WTC11 (cell line): ENCODE measurements around the gene INO80D. TPM values are rescaled to one million over a fixed set of nuclear protein-coding genes. Genes with fewer than 3 reads are reported as not detected.
A peak's percentile ranks its signal among the peaks of the same experiment; 100 is the strongest.

ENCODE experiments used
- ATAC-seq: fragments of 200-7000 bp; cut with Tn5 transposase; 2 replicates; pipeline ENCODE4 v1.10.0; 2021; ENCODE audit warnings: mild to moderate bottlenecking, moderate library complexity
- CTCF ChIA-PET: fragments of 300-600 bp; sonication (Branson Sonifier 250); formaldehyde crosslinking; loops from one replicate; lab custom pipeline; 2021; ENCODE audit warnings: antibody characterized with exemption; lab: Charles Lee
- POLR2A ChIA-PET: fragments of 350-600 bp; sonication (Branson Sonifier 250); formaldehyde crosslinking; loops from one replicate; lab custom pipeline; 2021; ENCODE audit warnings: antibody characterized with exemption; lab: Charles Lee
- DNase-seq: peaks from one replicate; pipeline ENCODE4 v3.0.0; 2021; ENCODE audit warnings: low spot score
- H3K27ac Mint-ChIP-seq: 2 replicates; pipeline ENCODE4 v1.8.0; 2021; ENCODE audit warnings: mixed read lengths
- H3K27me3 Mint-ChIP-seq: 2 replicates; pipeline ENCODE4 v1.8.0; 2021; ENCODE audit warnings: low read depth, mild to moderate bottlenecking, moderate library complexity, mixed read lengths
- H3K36me3 Mint-ChIP-seq: 2 replicates; pipeline ENCODE4 v1.8.0; 2021; ENCODE audit warnings: mixed read lengths
- H3K4me1 Mint-ChIP-seq: 2 replicates; pipeline ENCODE4 v1.8.0; 2022; ENCODE audit warnings: mixed read lengths
- H3K4me3 Mint-ChIP-seq: 2 replicates; pipeline ENCODE4 v1.8.0; 2021; ENCODE audit warnings: mild to moderate bottlenecking, moderate library complexity, mixed read lengths
- H3K9me3 Mint-ChIP-seq: 2 replicates; pipeline ENCODE4 v1.8.0; 2021; ENCODE audit warnings: mixed read lengths
- EMX1 ChIP-seq: fragments of 250-450 bp; sonication (Bioruptor Pico); IDR thresholded peaks from 2 replicates; pipeline ENCODE4 v1.8.0; 2021; ENCODE audit warnings: mild to moderate bottlenecking
- FOXJ3 ChIP-seq: sonication (generic); formaldehyde crosslinking; IDR thresholded peaks from 2 replicates; pipeline ENCODE4 v1.9.0; 2021; ENCODE audit warnings: missing genetic modification reagents, mild to moderate bottlenecking, borderline replicate concordance
- FOXK1 ChIP-seq: sonication (generic); formaldehyde crosslinking; IDR thresholded peaks from 2 replicates; pipeline ENCODE4 v1.8.0; 2022; ENCODE audit warnings: mild to moderate bottlenecking, moderate library complexity, missing genetic modification reagents
- KAT7 ChIP-seq: sonication (generic); formaldehyde crosslinking; IDR thresholded peaks from 2 replicates; pipeline ENCODE4 v1.8.1; 2023; ENCODE audit warnings: missing genetic modification reagents, mild to moderate bottlenecking, borderline replicate concordance
- STAT6 ChIP-seq: sonication (generic); formaldehyde crosslinking; conservative IDR thresholded peaks from 2 replicates; pipeline ENCODE4 v1.8.1; 2023; ENCODE audit warnings: mild to moderate bottlenecking, low read depth, missing genetic modification reagents, moderate library complexity
- TP53 ChIP-seq: sonication (generic); formaldehyde crosslinking; IDR thresholded peaks from 2 replicates; pipeline ENCODE4 v1.8.1; 2023; ENCODE audit warnings: mild to moderate bottlenecking, missing genetic modification reagents
- USF2 ChIP-seq: sonication (generic); formaldehyde crosslinking; IDR thresholded peaks from 2 replicates; pipeline ENCODE4 v1.8.1; 2023; ENCODE audit warnings: mild to moderate bottlenecking, missing genetic modification reagents, moderate library complexity
- ZBTB21 ChIP-seq: sonication (generic); formaldehyde crosslinking; IDR thresholded peaks from 2 replicates; pipeline ENCODE4 v1.8.1; 2023; ENCODE audit warnings: mild to moderate bottlenecking, missing genetic modification reagents, borderline replicate concordance
- ZNF423 ChIP-seq: fragments of 250-450 bp; sonication (Bioruptor Pico); IDR thresholded peaks from 2 replicates; pipeline ENCODE4 v2.1.2; 2022; ENCODE audit warnings: mild to moderate bottlenecking, moderate library complexity
- total RNA-seq: library from RNA; stranded (reverse); gene quantifications from 3 replicates; pipeline ENCODE4 v1.2.3, GENCODE V29; 2021
- TF ChIP-seq, protein P1 (sequence below): sonication (generic); formaldehyde crosslinking; IDR thresholded peaks from 2 replicates; pipeline ENCODE4 v1.8.1; 2023; ENCODE audit warnings: mild to moderate bottlenecking, missing genetic modification reagents, borderline replicate concordance
- TF ChIP-seq, protein P2 (sequence below): sonication (generic); formaldehyde crosslinking; IDR thresholded peaks from 2 replicates; pipeline ENCODE4 v1.8.0; 2022; ENCODE audit warnings: mild to moderate bottlenecking, missing genetic modification reagents
- TF ChIP-seq, protein P3 (sequence below): sonication (generic); formaldehyde crosslinking; IDR thresholded peaks from 2 replicates; pipeline ENCODE4 v1.8.0; 2022; ENCODE audit warnings: mild to moderate bottlenecking, missing genetic modification reagents

The INO80D gene
- total RNA-seq, 1 experiment from 2014 or later: 30.9 TPM

- TF ChIP-seq, protein P1, sequence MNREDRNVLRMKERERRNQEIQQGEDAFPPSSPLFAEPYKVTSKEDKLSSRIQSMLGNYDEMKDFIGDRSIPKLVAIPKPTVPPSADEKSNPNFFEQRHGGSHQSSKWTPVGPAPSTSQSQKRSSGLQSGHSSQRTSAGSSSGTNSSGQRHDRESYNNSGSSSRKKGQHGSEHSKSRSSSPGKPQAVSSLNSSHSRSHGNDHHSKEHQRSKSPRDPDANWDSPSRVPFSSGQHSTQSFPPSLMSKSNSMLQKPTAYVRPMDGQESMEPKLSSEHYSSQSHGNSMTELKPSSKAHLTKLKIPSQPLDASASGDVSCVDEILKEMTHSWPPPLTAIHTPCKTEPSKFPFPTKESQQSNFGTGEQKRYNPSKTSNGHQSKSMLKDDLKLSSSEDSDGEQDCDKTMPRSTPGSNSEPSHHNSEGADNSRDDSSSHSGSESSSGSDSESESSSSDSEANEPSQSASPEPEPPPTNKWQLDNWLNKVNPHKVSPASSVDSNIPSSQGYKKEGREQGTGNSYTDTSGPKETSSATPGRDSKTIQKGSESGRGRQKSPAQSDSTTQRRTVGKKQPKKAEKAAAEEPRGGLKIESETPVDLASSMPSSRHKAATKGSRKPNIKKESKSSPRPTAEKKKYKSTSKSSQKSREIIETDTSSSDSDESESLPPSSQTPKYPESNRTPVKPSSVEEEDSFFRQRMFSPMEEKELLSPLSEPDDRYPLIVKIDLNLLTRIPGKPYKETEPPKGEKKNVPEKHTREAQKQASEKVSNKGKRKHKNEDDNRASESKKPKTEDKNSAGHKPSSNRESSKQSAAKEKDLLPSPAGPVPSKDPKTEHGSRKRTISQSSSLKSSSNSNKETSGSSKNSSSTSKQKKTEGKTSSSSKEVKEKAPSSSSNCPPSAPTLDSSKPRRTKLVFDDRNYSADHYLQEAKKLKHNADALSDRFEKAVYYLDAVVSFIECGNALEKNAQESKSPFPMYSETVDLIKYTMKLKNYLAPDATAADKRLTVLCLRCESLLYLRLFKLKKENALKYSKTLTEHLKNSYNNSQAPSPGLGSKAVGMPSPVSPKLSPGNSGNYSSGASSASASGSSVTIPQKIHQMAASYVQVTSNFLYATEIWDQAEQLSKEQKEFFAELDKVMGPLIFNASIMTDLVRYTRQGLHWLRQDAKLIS: peak; percentile 29; the same call in 1 of the 2 replicates
- 0 out of 2 replicates have a peak, but pooled peaks have one; percentile 64 for TF ChIP-seq KAT7
- 0 out of 2 replicates have a peak, but pooled peaks have one; percentile 46 for TF ChIP-seq TP53 (CRISPR knock-in tag)
These were observed 1.5 kb downstream of the INO80D start (continued) for GRCh38 chr2:206084439-206084869.

GRCh38 chr2:206083602-206084438 is 2.2 kb downstream of the INO80D start:
- Mint-ChIP-seq H3K9me3 (no peaks in the 10 kb centered on the region), H3K4me1 (peaks cover 41% of the 10 kb centered on the region), H3K36me3 (peaks cover 16% of the 10 kb centered on the region), H3K27ac (peak overlapping the region; percentile 100), H3K27me3 (no peaks in the 10 kb centered on the region; the same call in 1 of the 2 replicates), H3K4me3 (peak overlapping the region; percentile 94)
- POLR2A ChIA-PET: interaction anchor here (0.6 to 1.5 kb wide), 11 partner anchors 8 to 329 kb away, joined by 3 to 5 read pairs (median 3); partner anchors contain the start of gene EEF1B2
- CTCF ChIA-PET: interaction anchor here (0.6 to 1.0 kb wide), 2 partner anchors 80 to 364 kb away, joined by 4 to 5 read pairs; no protein-coding TSS in a partner anchor
- TF ChIP-seq STAT6 (CRISPR knock-in tag): no peak
- peak; percentile 81 for TF ChIP-seq FOXK1 (CRISPR knock-in tag)
- 0 out of 2 replicates have a peak, but pooled peaks have one; percentile 16 for TF ChIP-seq ZNF423 (CRISPR knock-in tag)
- no peak for TF ChIP-seq EMX1 (CRISPR knock-in tag)
- TF ChIP-seq ZBTB21 (CRISPR knock-in tag): no peak
- TF ChIP-seq USF2: no peak
- TF ChIP-seq, protein P2, sequence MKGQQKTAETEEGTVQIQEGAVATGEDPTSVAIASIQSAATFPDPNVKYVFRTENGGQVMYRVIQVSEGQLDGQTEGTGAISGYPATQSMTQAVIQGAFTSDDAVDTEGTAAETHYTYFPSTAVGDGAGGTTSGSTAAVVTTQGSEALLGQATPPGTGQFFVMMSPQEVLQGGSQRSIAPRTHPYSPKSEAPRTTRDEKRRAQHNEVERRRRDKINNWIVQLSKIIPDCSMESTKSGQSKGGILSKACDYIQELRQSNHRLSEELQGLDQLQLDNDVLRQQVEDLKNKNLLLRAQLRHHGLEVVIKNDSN (CRISPR knock-in tag): no peak
- 0 out of 2 replicates have a peak, but pooled peaks have one; percentile 42 for TF ChIP-seq FOXJ3 (CRISPR knock-in tag)
- TF ChIP-seq, protein P3, sequence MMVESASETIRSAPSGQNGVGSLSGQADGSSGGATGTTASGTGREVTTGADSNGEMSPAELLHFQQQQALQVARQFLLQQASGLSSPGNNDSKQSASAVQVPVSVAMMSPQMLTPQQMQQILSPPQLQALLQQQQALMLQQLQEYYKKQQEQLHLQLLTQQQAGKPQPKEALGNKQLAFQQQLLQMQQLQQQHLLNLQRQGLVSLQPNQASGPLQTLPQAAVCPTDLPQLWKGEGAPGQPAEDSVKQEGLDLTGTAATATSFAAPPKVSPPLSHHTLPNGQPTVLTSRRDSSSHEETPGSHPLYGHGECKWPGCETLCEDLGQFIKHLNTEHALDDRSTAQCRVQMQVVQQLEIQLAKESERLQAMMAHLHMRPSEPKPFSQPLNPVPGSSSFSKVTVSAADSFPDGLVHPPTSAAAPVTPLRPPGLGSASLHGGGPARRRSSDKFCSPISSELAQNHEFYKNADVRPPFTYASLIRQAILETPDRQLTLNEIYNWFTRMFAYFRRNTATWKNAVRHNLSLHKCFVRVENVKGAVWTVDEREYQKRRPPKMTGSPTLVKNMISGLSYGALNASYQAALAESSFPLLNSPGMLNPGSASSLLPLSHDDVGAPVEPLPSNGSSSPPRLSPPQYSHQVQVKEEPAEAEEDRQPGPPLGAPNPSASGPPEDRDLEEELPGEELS (CRISPR knock-in tag): peak; percentile 87; the same call in 1 of the 2 replicates
- peak; percentile 82 for DNase-seq
- ATAC-seq: peak; percentile 12
